ENCODE results near the gene NNAT.

- TF ChIP-seq POLR2A (IDR thresholded peaks at IDR 0.05; ENCODE audit: low read depth, low read length) (no peak), POLR2AphosphoS5 (IDR thresholded peaks at IDR 0.05; ENCODE audit: low read depth, low read length) (no peak)
Observed at GRCh38 chr20:37516811-37517750, 4.0 kb upstream of the NNAT start.

Measured in GM12892 (cell line).